Common myeloid progenitor, CD34-positive (primary cell): ENCODE results near the gene NMRK2.

Source experiments
- CTCF ChIA-PET: fragments of 350-600 bp; sonication (Branson Sonifier 250); formaldehyde crosslinking; loops from one replicate; lab custom pipeline; 2021; ENCODE audit warnings: antibody characterized with exemption; lab: Charles Lee
- POLR2A ChIA-PET: fragments of 350-600 bp; sonication (Branson Sonifier 250); formaldehyde crosslinking; loops from one replicate; lab custom pipeline; 2021; ENCODE audit warnings: antibody characterized with exemption; lab: Charles Lee
- DNase-seq, 3 donors: peaks; one replicate each; pipeline versions ENCODE4 v3.0.0 to v3.0.0-alpha.2; 2013
- H3K27ac ChIP-seq, 2 experiments: 1 replicate in 1 of 2; 2 replicates in 1 of 2; pipeline ENCODE4 v1.7.0; 2013; ENCODE audit warnings: inconsistent platforms in 2 of 2, low read length in 2 of 2, mild to moderate bottlenecking in 2 of 2, low read depth in 1 of 2, moderate library complexity in 1 of 2; ENCODE audit not compliant: severe bottlenecking in 2 of 2, insufficient read depth in 1 of 2, poor library complexity in 1 of 2
- H3K27me3 ChIP-seq, 5 experiments: replicated peaks in 2 of 5; 1 replicate in 3 of 5; 2 replicates in 2 of 5; pipeline versions ENCODE4 v1.6.1 to v1.7.0; 2013; ENCODE audit warnings: low read length in 4 of 5, mild to moderate bottlenecking in 2 of 5, moderate library complexity in 2 of 5, inconsistent platforms in 1 of 5; ENCODE audit not compliant: insufficient read depth in 5 of 5, control insufficient read depth in 4 of 5
- H3K36me3 ChIP-seq, 4 experiments: 1 replicate in 2 of 4; 2 replicates in 2 of 4; pipeline versions ENCODE4 v1.6.1 to v1.7.0; 2013; ENCODE audit warnings: low read length in 3 of 4, control low read depth in 1 of 4, mild to moderate bottlenecking in 1 of 4; ENCODE audit not compliant: control insufficient read depth in 4 of 4, insufficient read depth in 4 of 4
- H3K4me1 ChIP-seq, 4 experiments: 1 replicate in 3 of 4; 2 replicates in 1 of 4; pipeline versions ENCODE4 v1.6.1 to v1.7.1; 2013; ENCODE audit warnings: low read length in 3 of 4, mild to moderate bottlenecking in 3 of 4, control low read depth in 1 of 4, inconsistent platforms in 1 of 4, moderate library complexity in 1 of 4; ENCODE audit not compliant: control insufficient read depth in 4 of 4, insufficient read depth in 4 of 4; ENCODE audit errors: control extremely low read depth in 1 of 4
- H3K4me3 ChIP-seq, 7 experiments: 1 replicate in 4 of 7; 2 replicates in 3 of 7; pipeline versions ENCODE4 v1.5.1 to v1.7.0; 2013; ENCODE audit warnings: mild to moderate bottlenecking in 7 of 7, low read length in 6 of 7, moderate library complexity in 6 of 7, inconsistent platforms in 2 of 7, low read depth in 2 of 7, control low read depth in 1 of 7; ENCODE audit not compliant: insufficient read depth in 4 of 7, control insufficient read depth in 1 of 7; ENCODE audit errors: extremely low read depth in 1 of 7
- H3K9me3 ChIP-seq, 5 experiments: 1 replicate in 4 of 5; 2 replicates in 1 of 5; pipeline versions ENCODE4 v1.6.1 to v1.7.1; 2013; ENCODE audit warnings: low read length in 4 of 5, mild to moderate bottlenecking in 2 of 5, inconsistent platforms in 1 of 5, low read depth in 1 of 5, moderate library complexity in 1 of 5; ENCODE audit not compliant: control insufficient read depth in 4 of 5, insufficient read depth in 2 of 5; ENCODE audit errors: control extremely low read depth in 1 of 5
- WGBS: methylation state at CpG from one replicate; pipeline ENCODE4 v1.1.5; 2013; ENCODE audit not compliant: insufficient coverage; 5-methylcytosine and 5-hydroxymethylcytosine counted together

The NMRK2 gene

GRCh38 chr19:3910105-3910504, 22.8 kb upstream of the NMRK2 start:
- no peak for DNase-seq
- CTCF ChIA-PET, result no interaction called here
- POLR2A ChIA-PET, result no interaction called here

GRCh38 chr19:3914199-3914598, 18.7 kb upstream of the NMRK2 start:
- ChIA-PET POLR2A (no interaction called here), CTCF (no interaction called here)
- Histone ChIP-seq H3K27me3 (no peaks in the 10 kb centered on the region), H3K9me3 (peaks cover 0 to 10% (median 2%) of the 10 kb centered on the region in 5 experiments), H3K4me1 (no peaks in the 10 kb centered on the region), H3K4me3 (no peak overlapping the region), H3K36me3 (no peaks in the 10 kb centered on the region), H3K27ac (no peak overlapping the region)
- 85% methylated on average over 4 of the region's 9 CpGs for WGBS
- DNase-seq, result no peak

More at GRCh38 chr19:3910105-3910504, 22.8 kb upstream of the NMRK2 start:
- Histone ChIP-seq H3K4me3 (no peak overlapping the region), H3K36me3 (no peaks in the 10 kb centered on the region), H3K27me3 (no peaks in the 10 kb centered on the region), H3K4me1 (no peaks in the 10 kb centered on the region), H3K9me3 (peaks cover 0 to 10% (median 2%) of the 10 kb centered on the region in 5 experiments), H3K27ac (no peak overlapping the region)
- WGBS, result 100% methylated on average over 1 of the region's 1 CpG

- H3K36me3 ChIP-seq, result no peaks in the 10 kb centered on the region
- H3K4me1 ChIP-seq, result no peaks in the 10 kb centered on the region
- no peak overlapping the region for H3K4me3 ChIP-seq
- POLR2A ChIA-PET, result no interaction called here
- H3K9me3 ChIP-seq, result peaks cover 0 to 5% (median 0%) of the 10 kb centered on the region in 5 experiments
- H3K27ac ChIP-seq, result no peak overlapping the region
- no peak for DNase-seq
- CTCF ChIA-PET, result no interaction called here
- 89% methylated on average over 3 of the region's 5 CpGs for WGBS
- peaks cover 0 to 2% (median 0%) of the 10 kb centered on the region in 5 experiments for H3K27me3 ChIP-seq
Measured at GRCh38 chr19:3916033-3916432, 16.8 kb upstream of the NMRK2 start.

- no peak for DNase-seq
- H3K9me3 ChIP-seq, result peaks cover 0 to 24% (median 4%) of the 10 kb centered on the region in 5 experiments
- WGBS, result 98% methylated on average over 6 of the region's 8 CpGs
- ChIA-PET POLR2A (no interaction called here), CTCF (no interaction called here)
- H3K36me3 ChIP-seq, result no peaks in the 10 kb centered on the region
- peaks cover 0 to 2% (median 0%) of the 10 kb centered on the region in 5 experiments for H3K27me3 ChIP-seq
- no peak overlapping the region for H3K27ac ChIP-seq
- H3K4me3 ChIP-seq, result no peak overlapping the region
- no peaks in the 10 kb centered on the region for H3K4me1 ChIP-seq
Measured at GRCh38 chr19:3919793-3920192, 13.1 kb upstream of the NMRK2 start.

- Histone ChIP-seq H3K9me3 (peaks cover 0 to 24% (median 4%) of the 10 kb centered on the region in 5 experiments), H3K36me3 (no peaks in the 10 kb centered on the region), H3K27ac (no peak overlapping the region), H3K27me3 (peaks cover 0 to 2% (median 0%) of the 10 kb centered on the region in 5 experiments), H3K4me1 (no peaks in the 10 kb centered on the region), H3K4me3 (no peak overlapping the region)
- POLR2A ChIA-PET, result no interaction called here
- CTCF ChIA-PET, result no interaction called here
- no peak for DNase-seq
Measured at GRCh38 chr19:3923096-3923758, 9.6 kb upstream of the NMRK2 start.

GRCh38 chr19:3923912-3924311, 9.0 kb upstream of the NMRK2 start:
- POLR2A ChIA-PET, result no interaction called here
- no peak overlapping the region for H3K27ac ChIP-seq
- CTCF ChIA-PET, result no interaction called here
- peaks cover 0 to 2% (median 0%) of the 10 kb centered on the region in 5 experiments for H3K27me3 ChIP-seq
- H3K9me3 ChIP-seq, result peaks cover 0 to 24% (median 4%) of the 10 kb centered on the region in 5 experiments
- no peaks in the 10 kb centered on the region for H3K36me3 ChIP-seq
- H3K4me3 ChIP-seq, result no peak overlapping the region
- 89% methylated on average over 1 of the region's 1 CpG for WGBS
- DNase-seq, result no peak
- H3K4me1 ChIP-seq, result no peaks in the 10 kb centered on the region

GRCh38 chr19:3931041-3931440, 1.8 kb upstream of the NMRK2 start:
- no peak overlapping the region for H3K27ac ChIP-seq
- 85% methylated on average over 7 of the region's 8 CpGs for WGBS
- POLR2A ChIA-PET, result no interaction called here
- H3K4me3 ChIP-seq, result no peak overlapping the region
- no peaks in the 10 kb centered on the region for H3K36me3 ChIP-seq
- CTCF ChIA-PET, result no interaction called here
- no peak for DNase-seq
- no peaks in the 10 kb centered on the region for H3K9me3 ChIP-seq
- peaks cover 0 to 7% (median 2%) of the 10 kb centered on the region in 4 experiments for H3K4me1 ChIP-seq
- peaks cover 0 to 44% (median 5%) of the 10 kb centered on the region in 5 experiments for H3K27me3 ChIP-seq
